DND-41 (cell line): ENCODE data around the gene WDR77.

Source experiments
- ATAC-seq: fragments of 200-7000 bp; cut with Tn5 transposase; 3 replicates; pipeline ENCODE4 v1.9.1; 2021; ENCODE audit warnings: low read depth; ENCODE audit not compliant: insufficient read depth
- DNase-seq: peaks from one replicate; pipeline ENCODE4 v3.0.0-alpha.2; 2020
- H2AFZ ChIP-seq: 2 replicates; pipeline ENCODE4 v1.6.0; 2012; ENCODE audit warnings: low read depth, low read length
- H3K27ac ChIP-seq: 2 replicates; pipeline ENCODE4 v1.5.1; 2012; ENCODE audit warnings: low read length, inconsistent platforms
- H3K27me3 ChIP-seq: fragments of 200-600 bp; sonication (generic); 2 replicates; pipeline ENCODE4 v1.6.0; 2012; ENCODE audit warnings: low read length, mild to moderate bottlenecking, inconsistent platforms; ENCODE audit not compliant: insufficient read depth, poor library complexity
- H3K36me3 ChIP-seq: 2 replicates; pipeline ENCODE4 v1.5.1; 2012; ENCODE audit warnings: low read length, inconsistent platforms; ENCODE audit not compliant: insufficient read depth
- H3K4me1 ChIP-seq: 2 replicates; pipeline ENCODE4 v1.5.1; 2012; ENCODE audit warnings: mild to moderate bottlenecking, low read length; ENCODE audit not compliant: insufficient read depth
- H3K4me2 ChIP-seq: 2 replicates; pipeline ENCODE4 v1.6.0; 2012; ENCODE audit warnings: mild to moderate bottlenecking, moderate library complexity, low read length, inconsistent platforms; ENCODE audit not compliant: insufficient read depth
- H3K4me3 ChIP-seq, 2 experiments: fragments of 200-600 bp in 1 of 2; shearing (Covaris generic) in 1 of 2; 2 replicates each; pipeline ENCODE4 v1.5.1; 2012 to 2016; ENCODE audit warnings: inconsistent platforms in 2 of 2, low read length in 2 of 2, mild to moderate bottlenecking in 2 of 2, low read depth in 1 of 2, moderate library complexity in 1 of 2
- H3K79me2 ChIP-seq: 2 replicates; pipeline ENCODE4 v1.6.0; 2012; ENCODE audit warnings: low read length, inconsistent platforms; ENCODE audit not compliant: insufficient read depth
- H3K9ac ChIP-seq: 2 replicates; pipeline ENCODE4 v1.6.0; 2012; ENCODE audit warnings: low read depth, mild to moderate bottlenecking, inconsistent platforms, low read length, moderate library complexity
- H3K9me3 ChIP-seq: 2 replicates; pipeline ENCODE4 v1.5.1; 2012; ENCODE audit warnings: low read length, moderate library complexity, mild to moderate bottlenecking, inconsistent platforms; ENCODE audit not compliant: insufficient read depth, severe bottlenecking
- H4K20me1 ChIP-seq: 2 replicates; pipeline ENCODE4 v1.6.0; 2012; ENCODE audit warnings: low read length; ENCODE audit not compliant: insufficient read depth
- EZH2 ChIP-seq: IDR thresholded peaks from 3 replicates; pipeline ENCODE4 v1.6.1; 2012; ENCODE audit warnings: borderline replicate concordance, low read depth, mild to moderate bottlenecking, moderate library complexity, low read length, inconsistent platforms; ENCODE audit not compliant: severe bottlenecking
- TF ChIP-seq, protein P1 (sequence below): IDR thresholded peaks from 2 replicates; pipeline ENCODE4 v1.5.1; 2012; ENCODE audit warnings: borderline replicate concordance, low read length, moderate library complexity, mild to moderate bottlenecking; ENCODE audit not compliant: poor library complexity, severe bottlenecking; ENCODE audit errors: extremely low read depth

WDR77 gene

DNA sequence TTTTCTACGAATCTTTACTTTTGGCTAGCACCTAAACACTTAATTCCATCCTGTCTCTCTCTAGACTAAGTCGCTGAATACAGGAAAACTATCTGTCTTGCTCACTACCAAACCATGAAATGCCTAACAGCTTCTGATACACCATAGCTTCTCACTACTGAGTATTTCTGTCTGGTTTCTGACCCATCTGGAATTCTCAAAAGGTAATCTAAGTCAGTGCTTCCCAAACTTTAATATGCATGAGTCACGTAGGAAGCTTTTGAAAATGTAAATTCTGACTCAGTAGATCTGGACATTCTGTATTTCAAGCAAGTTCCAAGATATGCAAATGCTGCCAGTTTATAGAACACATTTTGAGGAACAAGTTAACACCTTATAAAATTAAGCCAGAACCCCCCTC, 12.3 kb downstream of the WDR77 start:
- Histone ChIP-seq H3K27ac (no peak overlapping the region), H4K20me1 (no peaks in the 10 kb centered on the region), H3K4me3 (no peak overlapping the region), H3K27me3 (no peaks in the 10 kb centered on the region), H3K9me3 (no peaks in the 10 kb centered on the region), H2AFZ (no peak overlapping the region), H3K9ac (no peak overlapping the region), H3K4me1 (no peaks in the 10 kb centered on the region), H3K36me3 (peaks cover 43% of the 10 kb centered on the region), H3K4me2 (no peak overlapping the region), H3K79me2 (no peaks in the 10 kb centered on the region)
- DNase-seq (no peak), ATAC-seq (no peak)
- TF ChIP-seq EZH2, result no peak
- TF ChIP-seq, protein P1, sequence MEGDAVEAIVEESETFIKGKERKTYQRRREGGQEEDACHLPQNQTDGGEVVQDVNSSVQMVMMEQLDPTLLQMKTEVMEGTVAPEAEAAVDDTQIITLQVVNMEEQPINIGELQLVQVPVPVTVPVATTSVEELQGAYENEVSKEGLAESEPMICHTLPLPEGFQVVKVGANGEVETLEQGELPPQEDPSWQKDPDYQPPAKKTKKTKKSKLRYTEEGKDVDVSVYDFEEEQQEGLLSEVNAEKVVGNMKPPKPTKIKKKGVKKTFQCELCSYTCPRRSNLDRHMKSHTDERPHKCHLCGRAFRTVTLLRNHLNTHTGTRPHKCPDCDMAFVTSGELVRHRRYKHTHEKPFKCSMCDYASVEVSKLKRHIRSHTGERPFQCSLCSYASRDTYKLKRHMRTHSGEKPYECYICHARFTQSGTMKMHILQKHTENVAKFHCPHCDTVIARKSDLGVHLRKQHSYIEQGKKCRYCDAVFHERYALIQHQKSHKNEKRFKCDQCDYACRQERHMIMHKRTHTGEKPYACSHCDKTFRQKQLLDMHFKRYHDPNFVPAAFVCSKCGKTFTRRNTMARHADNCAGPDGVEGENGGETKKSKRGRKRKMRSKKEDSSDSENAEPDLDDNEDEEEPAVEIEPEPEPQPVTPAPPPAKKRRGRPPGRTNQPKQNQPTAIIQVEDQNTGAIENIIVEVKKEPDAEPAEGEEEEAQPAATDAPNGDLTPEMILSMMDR, result no peak

DNA sequence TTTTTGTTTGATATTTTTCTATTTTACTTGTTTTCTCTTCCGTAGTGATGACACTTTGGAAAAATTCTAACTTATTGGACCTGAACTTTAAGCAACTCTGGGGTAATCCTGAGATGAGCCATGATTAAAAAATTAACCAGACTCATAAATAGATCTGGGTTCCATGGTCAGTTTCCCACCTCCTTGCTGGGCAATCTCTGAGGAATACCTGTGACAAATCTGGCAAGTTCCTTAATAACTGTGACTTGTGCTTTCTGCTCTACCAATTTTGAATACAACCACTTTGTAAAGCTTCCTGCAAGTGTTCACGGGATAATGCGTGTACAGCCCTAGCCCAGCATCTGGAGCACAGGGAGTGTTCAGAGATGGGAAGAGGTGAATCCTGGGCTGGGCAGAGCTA, 24.8 kb downstream of the WDR77 start:
- Histone ChIP-seq H3K27me3 (no peaks in the 10 kb centered on the region), H3K4me3 (no peak overlapping the region), H3K9ac (no peak overlapping the region), H3K4me2 (no peak overlapping the region), H3K36me3 (no peaks in the 10 kb centered on the region), H3K9me3 (no peaks in the 10 kb centered on the region), H3K79me2 (no peaks in the 10 kb centered on the region), H4K20me1 (no peaks in the 10 kb centered on the region), H3K4me1 (no peaks in the 10 kb centered on the region), H2AFZ (no peak overlapping the region), H3K27ac (no peak overlapping the region)
- DNase-seq, result no peak
- ATAC-seq, result no peak
- TF ChIP-seq EZH2, result no peak
- TF ChIP-seq, protein P1, result no peak

DNA sequence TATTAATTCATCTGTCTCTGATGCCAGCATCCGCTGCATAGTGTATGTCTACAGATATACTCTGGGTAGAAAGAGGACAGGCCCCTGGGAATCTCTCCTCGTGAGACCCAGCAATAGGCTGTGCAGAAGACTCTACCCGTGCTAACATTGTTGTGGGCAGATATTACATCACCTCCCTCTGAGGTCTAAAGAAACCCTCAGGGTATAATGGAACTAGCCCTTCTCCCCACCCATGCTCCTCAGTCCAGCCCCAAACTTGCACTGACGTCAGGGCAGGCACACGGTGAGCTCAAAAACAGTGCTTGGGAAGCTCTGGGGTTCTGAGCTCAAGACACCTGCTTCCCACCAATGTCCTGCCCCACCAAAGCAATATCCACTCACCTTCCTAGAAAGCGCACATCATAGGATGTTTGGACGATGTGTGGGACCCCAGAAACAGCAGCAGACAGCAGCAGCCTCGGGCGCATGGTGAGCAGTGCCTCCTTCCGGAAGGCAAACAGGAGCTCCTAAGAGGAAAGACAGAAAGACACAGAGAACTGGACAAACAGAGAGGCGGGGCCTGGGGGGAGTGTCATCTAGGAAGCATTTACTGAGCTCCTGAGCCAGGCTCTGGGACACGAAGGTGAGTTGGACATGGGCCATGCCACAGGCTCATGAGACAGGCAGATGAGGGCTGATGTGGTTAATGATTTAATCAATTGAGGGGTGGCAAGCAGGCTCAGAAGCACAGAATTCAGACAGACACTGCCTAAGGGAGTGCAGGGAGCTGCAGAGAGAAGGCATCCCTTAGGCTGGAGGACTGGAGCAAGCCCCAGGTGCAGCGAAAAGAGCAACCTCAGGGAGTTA, 26.3 kb downstream of the WDR77 start:
- H3K27ac ChIP-seq, result no peak overlapping the region
- DNase-seq (no peak), ATAC-seq (no peak)
- H4K20me1 ChIP-seq, result no peaks in the 10 kb centered on the region
- no peaks in the 10 kb centered on the region for H3K9me3 ChIP-seq
- H3K27me3 ChIP-seq, result no peaks in the 10 kb centered on the region
- no peaks in the 10 kb centered on the region for H3K4me1 ChIP-seq
- no peak overlapping the region for H3K9ac ChIP-seq
- no peak overlapping the region for H2AFZ ChIP-seq
- H3K79me2 ChIP-seq, result no peaks in the 10 kb centered on the region
- H3K36me3 ChIP-seq, result no peaks in the 10 kb centered on the region
- TF ChIP-seq, protein P1, result no peak
- TF ChIP-seq EZH2, result no peak
- no peak overlapping the region for H3K4me2 ChIP-seq
- H3K4me3 ChIP-seq, result no peak overlapping the region
